ENCODE data around the gene KREMEN2. TPM values are rescaled to one million over a fixed set of nuclear protein-coding genes. Genes with fewer than 3 reads are reported as not detected.

The KREMEN2 gene
- total and polyA plus RNA-seq, 2 of the 4 experiments (the other 2 are of a cell fraction), result 0.03 TPM; not detected in 1

DNA sequence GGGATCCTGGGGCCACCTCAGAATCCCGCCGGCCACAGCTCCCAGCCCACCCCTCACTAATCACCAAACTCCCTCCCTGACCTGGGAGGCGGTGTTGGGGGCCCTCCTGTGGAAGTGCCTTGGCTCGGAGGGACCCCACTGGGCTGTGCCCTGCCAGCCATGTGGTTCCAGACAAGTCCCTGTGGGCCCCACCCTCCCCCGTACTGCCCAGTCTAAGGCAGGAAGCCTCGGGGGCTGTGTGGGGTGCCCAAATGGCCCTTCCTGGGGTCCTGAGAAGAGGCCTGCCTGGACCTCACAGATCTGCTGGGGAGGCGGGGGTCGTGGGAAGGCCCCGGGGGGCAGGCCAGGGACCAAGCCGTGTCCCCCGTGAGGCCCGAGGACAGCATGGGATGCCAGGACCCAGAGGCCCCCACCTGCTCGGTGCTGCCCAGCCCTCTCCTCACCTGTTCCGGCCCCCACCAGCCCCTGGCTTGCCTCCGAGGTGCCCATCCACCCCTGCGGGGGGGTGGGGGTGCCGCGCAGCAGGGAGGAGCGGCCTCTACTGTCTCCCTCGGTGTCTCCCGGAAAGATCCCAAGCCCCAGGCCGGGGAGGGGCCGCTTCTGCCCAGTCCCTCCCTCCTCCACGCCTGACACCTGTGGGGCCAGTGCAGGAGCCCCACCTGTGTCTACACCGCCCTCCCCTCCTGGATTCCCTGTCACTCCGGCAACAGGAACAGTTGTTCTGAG, 9.3 kb upstream of the KREMEN2 start:
- Histone ChIP-seq H3K27ac (ENCODE audit: insufficient read depth, low read length) (no peak overlapping the region), H2AK5ac (ENCODE audit: low read depth, low read length) (no peak overlapping the region), H3K14ac (replicated peaks; ENCODE audit: low read depth, low read length) (no peak overlapping the region), H2AFZ (replicated peaks; ENCODE audit: low read length, poor library complexity) (no peak overlapping the region), H2BK5ac (ENCODE audit: low read depth, low read length, poor library complexity, severe bottlenecking) (no peak overlapping the region), H3K9ac (ENCODE audit: low read depth, low read length) (no peak overlapping the region), H4K5ac (ENCODE audit: low read depth, low read length) (no peak overlapping the region), H3K56ac (ENCODE audit: extremely low read depth, insufficient read depth, low read length) (no peak overlapping the region), H2BK20ac (ENCODE audit: low read depth, low read length) (no peak overlapping the region), H2BK15ac (ENCODE audit: low read depth, low read length) (no peak overlapping the region), H2AK9ac (replicated peaks; ENCODE audit: low read depth, low read length, poor library complexity) (no peak overlapping the region), H4K8ac (ENCODE audit: low read depth in 2 of 2, low read length in 2 of 2) (no peak overlapping the region), H3K9me3 (ENCODE audit: control insufficient read depth, insufficient read depth, low read length) (no peaks in the 10 kb centered on the region), H3K4ac (ENCODE audit: low read depth, low read length) (no peak overlapping the region), H3K4me1 (ENCODE audit: control insufficient read depth, insufficient read depth, low read length) (no peaks in the 10 kb centered on the region), H3K18ac (ENCODE audit: low read depth, low read length) (no peak overlapping the region), H3K79me1 (ENCODE audit: low read depth in 1 of 2, low read length in 2 of 2) (no peaks in the 10 kb centered on the region), H3K4me2 (ENCODE audit: low read depth, low read length) (no peak overlapping the region), H4K91ac (ENCODE audit: insufficient read depth, low read depth, low read length) (no peak overlapping the region), H3K23ac (ENCODE audit: low read depth, low read length) (no peak overlapping the region), H3K4me3 (ENCODE audit: insufficient read depth, low read depth, low read length) (no peak overlapping the region), H3K9me1 (ENCODE audit: insufficient read depth, low read length) (no peaks in the 10 kb centered on the region), H4K20me1 (ENCODE audit: insufficient read depth, low read length) (0 out of 2 replicates have a peak, but pooled peaks cover 3% of the 10 kb centered on the region), H3K27me3 (ENCODE audit: control insufficient read depth, insufficient read depth, low read length) (peaks cover 44% of the 10 kb centered on the region), H2BK120ac (ENCODE audit: low read depth, low read length) (no peak overlapping the region), H3K36me3 (ENCODE audit: control insufficient read depth, insufficient read depth, low read length) (peaks cover 4% of the 10 kb centered on the region; the same call in 1 of the 2 replicates)
- ATAC-seq (ENCODE audit: low read depth) (no peak), DNase-seq (no peak)
- ChIA-PET POLR2A (ENCODE audit: unreplicated experiment) (no interaction called here), CTCF (no interaction called here)
- dilution Hi-C loops (cut with HindIII; ENCODE audit: low sequenced_read_pairs, unreplicated experiment) (no loop called here), intact Hi-C loops (cut with micrococcal nuclease) (no loop called here), in situ Hi-C loops (cut with MboI; ENCODE audit: low sequenced_read_pairs) (no loop called here)
- TF ChIP-seq, protein P1, sequence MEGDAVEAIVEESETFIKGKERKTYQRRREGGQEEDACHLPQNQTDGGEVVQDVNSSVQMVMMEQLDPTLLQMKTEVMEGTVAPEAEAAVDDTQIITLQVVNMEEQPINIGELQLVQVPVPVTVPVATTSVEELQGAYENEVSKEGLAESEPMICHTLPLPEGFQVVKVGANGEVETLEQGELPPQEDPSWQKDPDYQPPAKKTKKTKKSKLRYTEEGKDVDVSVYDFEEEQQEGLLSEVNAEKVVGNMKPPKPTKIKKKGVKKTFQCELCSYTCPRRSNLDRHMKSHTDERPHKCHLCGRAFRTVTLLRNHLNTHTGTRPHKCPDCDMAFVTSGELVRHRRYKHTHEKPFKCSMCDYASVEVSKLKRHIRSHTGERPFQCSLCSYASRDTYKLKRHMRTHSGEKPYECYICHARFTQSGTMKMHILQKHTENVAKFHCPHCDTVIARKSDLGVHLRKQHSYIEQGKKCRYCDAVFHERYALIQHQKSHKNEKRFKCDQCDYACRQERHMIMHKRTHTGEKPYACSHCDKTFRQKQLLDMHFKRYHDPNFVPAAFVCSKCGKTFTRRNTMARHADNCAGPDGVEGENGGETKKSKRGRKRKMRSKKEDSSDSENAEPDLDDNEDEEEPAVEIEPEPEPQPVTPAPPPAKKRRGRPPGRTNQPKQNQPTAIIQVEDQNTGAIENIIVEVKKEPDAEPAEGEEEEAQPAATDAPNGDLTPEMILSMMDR (conservative IDR thresholded peaks at IDR 0.05; ENCODE audit: low read depth, low read length), result no peak
- TF ChIP-seq MXI1 (IDR thresholded peaks at IDR 0.05; ENCODE audit: borderline replicate concordance, low read depth, low read length), result no peak
- TF ChIP-seq, protein P2, sequence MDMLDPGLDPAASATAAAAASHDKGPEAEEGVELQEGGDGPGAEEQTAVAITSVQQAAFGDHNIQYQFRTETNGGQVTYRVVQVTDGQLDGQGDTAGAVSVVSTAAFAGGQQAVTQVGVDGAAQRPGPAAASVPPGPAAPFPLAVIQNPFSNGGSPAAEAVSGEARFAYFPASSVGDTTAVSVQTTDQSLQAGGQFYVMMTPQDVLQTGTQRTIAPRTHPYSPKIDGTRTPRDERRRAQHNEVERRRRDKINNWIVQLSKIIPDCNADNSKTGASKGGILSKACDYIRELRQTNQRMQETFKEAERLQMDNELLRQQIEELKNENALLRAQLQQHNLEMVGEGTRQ (IDR thresholded peaks at IDR 0.05; ENCODE audit: low read depth, low read length), result no peak
- no peak for TF ChIP-seq RAD21 (IDR thresholded peaks at IDR 0.05; ENCODE audit: low read length)
- no peak for TF ChIP-seq RFX5 (IDR thresholded peaks at IDR 0.05; ENCODE audit: low read depth, low read length)
- 50% methylated on average over 7 of the region's 26 CpGs; no CpG with 5 or more reads in 1 of the 2 experiments for WGBS, 2 experiments (ENCODE audit: extremely low coverage in 2 of 2, insufficient read length in 1 of 2)
- no TSS peak for BruUV-seq (replicated peaks)
